MM.1S (cell line): ENCODE measurements around the gene BRD3.

Experiments
- DNase-seq: peaks from one replicate; pipeline ENCODE4 v3.0.0-alpha.2; 2015
- H2AFZ ChIP-seq: fragments of 300-600 bp; sonication (generic); 2 replicates; pipeline ENCODE4 v1.6.0; 2016; ENCODE audit warnings: antibody characterized with exemption, low read length
- H3F3A ChIP-seq: fragments of 300-600 bp; sonication (generic); 2 replicates; pipeline ENCODE4 v1.6.1; 2016; ENCODE audit warnings: mild to moderate bottlenecking, antibody characterized with exemption, low read length, moderate library complexity, mixed read lengths; ENCODE audit not compliant: insufficient read depth
- H3K27ac ChIP-seq: fragments of 300-600 bp; sonication (generic); 2 replicates; pipeline ENCODE4 v1.5.1; 2016; ENCODE audit warnings: mild to moderate bottlenecking, low read length
- H3K27me3 ChIP-seq: fragments of 300-600 bp; sonication (generic); replicated peaks from 2 replicates; pipeline ENCODE4 v1.6.0; 2016; ENCODE audit warnings: low read length; ENCODE audit not compliant: insufficient read depth
- H3K36me3 ChIP-seq: fragments of 300-600 bp; sonication (generic); replicated peaks from 2 replicates; pipeline ENCODE4 v1.6.1; 2016; ENCODE audit warnings: mild to moderate bottlenecking, low read length, mixed read lengths; ENCODE audit not compliant: insufficient read depth
- H3K4me1 ChIP-seq: fragments of 300-600 bp; sonication (generic); 2 replicates; pipeline ENCODE4 v1.6.1; 2016; ENCODE audit warnings: low read length, mixed read lengths
- H3K4me2 ChIP-seq: fragments of 300-600 bp; sonication (generic); 2 replicates; pipeline ENCODE4 v1.6.0; 2016; ENCODE audit warnings: low read depth, low read length
- H3K4me3 ChIP-seq: fragments of 300-600 bp; sonication (generic); 2 replicates; pipeline ENCODE4 v1.5.1; 2016; ENCODE audit warnings: low read length, mixed read lengths
- H3K79me2 ChIP-seq: fragments of 300-600 bp; sonication (generic); 2 replicates; pipeline ENCODE4 v1.6.1; 2016; ENCODE audit warnings: mixed run types, low read length, mixed read lengths
- H3K9ac ChIP-seq: fragments of 300-600 bp; sonication (generic); 2 replicates; pipeline ENCODE4 v1.6.1; 2016; ENCODE audit warnings: low read length, mixed read lengths
- H3K9me2 ChIP-seq: fragments of 300-600 bp; sonication (generic); replicated peaks from 2 replicates; pipeline ENCODE4 v1.6.1; 2016; ENCODE audit warnings: mild to moderate bottlenecking, low read length, mixed read lengths; ENCODE audit not compliant: insufficient read depth
- H3K9me3 ChIP-seq: fragments of 300-600 bp; sonication (generic); replicated peaks from 2 replicates; pipeline ENCODE4 v1.6.1; 2016; ENCODE audit warnings: mild to moderate bottlenecking, low read length, mixed read lengths; ENCODE audit not compliant: insufficient read depth
- H4K20me1 ChIP-seq: fragments of 300-600 bp; sonication (generic); 2 replicates; pipeline ENCODE4 v1.6.1; 2016; ENCODE audit warnings: mild to moderate bottlenecking, low read length, moderate library complexity, mixed read lengths; ENCODE audit not compliant: insufficient read depth
- EZH2 ChIP-seq: fragments of 300-600 bp; sonication (generic); optimal IDR thresholded peaks from 2 replicates; pipeline ENCODE3; 2017; ENCODE audit warnings: low read depth, mild to moderate bottlenecking, antibody characterized with exemption, low read length, mixed read lengths
- EZH2phosphoT487 ChIP-seq: fragments of 300-600 bp; sonication (generic); IDR thresholded peaks from 2 replicates; pipeline ENCODE4 v1.6.1; 2018; ENCODE audit warnings: antibody characterized with exemption, low read length
- TF ChIP-seq, protein P1 (sequence below): fragments of 300-600 bp; sonication (generic); IDR thresholded peaks from 2 replicates; pipeline ENCODE4 v1.5.1; 2016; ENCODE audit warnings: antibody characterized with exemption, low read length, mixed read lengths

Gene BRD3

DNA sequence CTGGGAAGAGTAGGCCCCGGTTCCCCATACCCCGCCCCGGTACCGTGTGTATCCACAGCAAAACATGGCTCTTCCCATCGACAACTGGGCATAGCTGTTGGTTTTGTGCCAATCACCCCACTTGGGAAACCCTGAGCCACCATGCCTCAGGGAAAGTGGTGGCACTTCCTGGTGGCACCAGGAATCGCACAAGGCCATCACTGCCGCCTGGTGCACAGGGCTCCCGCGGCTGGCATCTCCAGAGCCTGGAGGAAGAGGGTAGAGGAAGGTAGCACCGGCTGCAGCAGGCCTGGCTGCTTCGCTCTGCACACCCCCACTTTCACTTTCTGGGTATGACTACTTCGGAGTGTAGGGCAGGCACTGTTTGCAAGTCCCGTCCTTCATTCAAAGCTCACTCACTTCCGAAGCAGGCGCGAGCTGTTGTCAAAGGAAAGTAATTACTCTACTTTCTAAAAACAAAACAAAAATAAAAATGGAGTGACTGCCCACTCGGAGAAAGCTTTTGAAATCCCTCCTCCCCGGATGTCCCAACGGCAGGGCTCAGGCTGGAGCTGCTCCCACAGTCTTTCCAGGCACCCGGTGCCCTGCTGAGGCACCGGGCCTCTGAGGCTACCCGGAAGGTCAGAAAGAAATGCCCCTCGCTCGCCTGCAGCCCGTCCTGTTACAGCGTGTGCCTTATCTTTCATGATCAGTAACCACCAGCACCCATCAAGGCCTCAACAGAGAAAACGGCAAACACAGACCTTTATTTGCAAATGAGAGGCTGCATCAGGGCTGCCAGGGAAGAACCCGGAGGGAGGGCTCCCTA is 2.0 kb downstream of the BRD3 start:
- no peak overlapping the region for H3K9ac ChIP-seq
- H3K36me3 ChIP-seq: no peaks in the 10 kb centered on the region
- no peak overlapping the region for H2AFZ ChIP-seq
- no peaks in the 10 kb centered on the region for H3F3A ChIP-seq
- peaks cover 17% of the 10 kb centered on the region for H3K27me3 ChIP-seq
- no peak for TF ChIP-seq EZH2phosphoT487
- TF ChIP-seq EZH2: no peak
- TF ChIP-seq, protein P1, sequence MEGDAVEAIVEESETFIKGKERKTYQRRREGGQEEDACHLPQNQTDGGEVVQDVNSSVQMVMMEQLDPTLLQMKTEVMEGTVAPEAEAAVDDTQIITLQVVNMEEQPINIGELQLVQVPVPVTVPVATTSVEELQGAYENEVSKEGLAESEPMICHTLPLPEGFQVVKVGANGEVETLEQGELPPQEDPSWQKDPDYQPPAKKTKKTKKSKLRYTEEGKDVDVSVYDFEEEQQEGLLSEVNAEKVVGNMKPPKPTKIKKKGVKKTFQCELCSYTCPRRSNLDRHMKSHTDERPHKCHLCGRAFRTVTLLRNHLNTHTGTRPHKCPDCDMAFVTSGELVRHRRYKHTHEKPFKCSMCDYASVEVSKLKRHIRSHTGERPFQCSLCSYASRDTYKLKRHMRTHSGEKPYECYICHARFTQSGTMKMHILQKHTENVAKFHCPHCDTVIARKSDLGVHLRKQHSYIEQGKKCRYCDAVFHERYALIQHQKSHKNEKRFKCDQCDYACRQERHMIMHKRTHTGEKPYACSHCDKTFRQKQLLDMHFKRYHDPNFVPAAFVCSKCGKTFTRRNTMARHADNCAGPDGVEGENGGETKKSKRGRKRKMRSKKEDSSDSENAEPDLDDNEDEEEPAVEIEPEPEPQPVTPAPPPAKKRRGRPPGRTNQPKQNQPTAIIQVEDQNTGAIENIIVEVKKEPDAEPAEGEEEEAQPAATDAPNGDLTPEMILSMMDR: no peak
- peak overlapping the region; percentile 77; the same call in 1 of the 2 replicates for H3K4me2 ChIP-seq
- H3K79me2 ChIP-seq: peaks cover 24% of the 10 kb centered on the region
- no peak for DNase-seq
- H3K9me2 ChIP-seq: no peaks in the 10 kb centered on the region
- peaks cover 10% of the 10 kb centered on the region for H3K4me1 ChIP-seq
- peaks cover 2% of the 10 kb centered on the region; the same call in 1 of the 2 replicates for H4K20me1 ChIP-seq
- H3K4me3 ChIP-seq: no peak overlapping the region
- no peaks in the 10 kb centered on the region for H3K9me3 ChIP-seq
- no peak overlapping the region for H3K27ac ChIP-seq

DNA sequence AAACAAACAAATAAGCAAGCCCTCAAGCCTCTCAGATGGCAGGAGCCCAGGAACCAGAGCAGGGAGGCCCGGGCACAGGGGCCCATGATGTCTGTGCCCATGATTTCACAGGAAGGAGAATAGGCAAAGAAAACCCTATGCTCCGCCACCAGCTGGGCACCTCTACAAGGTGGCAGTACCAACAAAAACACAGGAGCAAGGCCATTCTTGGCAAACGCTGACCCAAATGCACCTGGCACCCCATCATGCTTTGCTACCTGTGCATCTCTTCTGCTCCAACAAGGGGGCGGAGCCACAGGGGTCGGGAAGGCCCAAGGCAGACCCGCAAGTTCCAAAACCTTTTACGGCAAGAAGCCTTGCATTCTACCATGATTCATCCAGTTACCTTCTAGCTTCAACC is 3.1 kb downstream of the BRD3 start:
- Histone ChIP-seq H3K27ac (no peak overlapping the region), H3K9ac (no peak overlapping the region), H2AFZ (no peak overlapping the region), H3K79me2 (peaks cover 27% of the 10 kb centered on the region), H3K9me2 (no peaks in the 10 kb centered on the region), H3K4me2 (no peak overlapping the region), H3K9me3 (no peaks in the 10 kb centered on the region), H4K20me1 (peaks cover 5% of the 10 kb centered on the region; the same call in 1 of the 2 replicates), H3F3A (no peaks in the 10 kb centered on the region), H3K4me1 (peaks cover 19% of the 10 kb centered on the region), H3K36me3 (no peaks in the 10 kb centered on the region), H3K27me3 (peaks cover 6% of the 10 kb centered on the region), H3K4me3 (no peak overlapping the region)
- DNase-seq: no peak
- TF ChIP-seq EZH2: no peak

DNA sequence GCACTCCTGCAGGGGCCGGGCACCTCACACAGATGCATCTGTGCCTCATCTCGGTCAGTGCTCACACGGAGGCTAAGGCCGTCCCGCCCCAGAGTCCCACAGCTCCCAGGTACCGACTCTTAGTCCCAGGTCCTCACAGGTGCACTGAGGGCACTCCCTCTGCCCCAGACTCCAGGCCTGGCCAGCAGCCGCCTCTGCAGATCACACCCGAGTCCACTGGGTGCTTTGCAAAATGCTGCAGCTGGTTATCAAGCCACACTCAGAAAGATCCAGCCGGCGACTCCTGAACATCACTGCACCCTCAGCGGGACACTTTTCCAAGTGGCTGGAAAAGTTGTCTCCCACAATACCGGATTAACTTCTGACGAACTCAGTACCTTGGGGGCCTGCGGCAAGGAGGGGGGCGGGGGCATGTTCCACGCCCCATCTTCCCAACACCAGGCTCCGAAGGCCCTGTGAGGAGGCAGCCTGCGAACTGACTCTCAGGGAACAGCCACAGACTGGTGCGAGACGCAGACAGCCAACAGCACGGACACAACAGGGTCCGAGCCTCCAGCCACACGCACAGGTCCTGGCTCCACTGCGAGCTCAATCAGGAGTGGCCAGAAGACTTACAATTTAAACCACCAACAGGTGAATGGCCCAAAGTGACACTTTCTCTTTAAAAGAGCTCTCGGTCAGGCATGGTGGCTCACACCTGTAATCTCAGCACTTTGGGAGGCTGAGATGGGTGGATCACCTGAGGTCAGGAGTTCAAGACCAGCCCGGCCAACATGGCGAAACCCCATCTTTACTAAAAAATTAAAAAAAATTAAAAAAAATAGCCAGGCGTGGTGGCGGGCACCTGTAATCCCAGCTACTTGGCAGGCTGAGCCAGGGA is 4.0 kb downstream of the BRD3 start:
- no peak overlapping the region for H2AFZ ChIP-seq
- H3K27ac ChIP-seq: no peak overlapping the region
- peaks cover 5% of the 10 kb centered on the region; the same call in 1 of the 2 replicates for H4K20me1 ChIP-seq
- no peaks in the 10 kb centered on the region for H3K9me3 ChIP-seq
- H3K36me3 ChIP-seq: no peaks in the 10 kb centered on the region
- no peak overlapping the region for H3K4me3 ChIP-seq
- H3K9ac ChIP-seq: no peak overlapping the region
- no peak overlapping the region for H3K4me2 ChIP-seq
- DNase-seq: no peak
- TF ChIP-seq EZH2: no peak
- TF ChIP-seq, protein P1: no peak
- no peak for TF ChIP-seq EZH2phosphoT487
- peaks cover 26% of the 10 kb centered on the region for H3K4me1 ChIP-seq
- no peaks in the 10 kb centered on the region for H3F3A ChIP-seq
- H3K79me2 ChIP-seq: peaks cover 33% of the 10 kb centered on the region
- H3K9me2 ChIP-seq: no peaks in the 10 kb centered on the region
- no peaks in the 10 kb centered on the region; the same call in 1 of the 2 replicates for H3K27me3 ChIP-seq
